H9 (cell line): Measurements from ENCODE around the gene IGSF3. TPM values are rescaled to one million over a fixed set of nuclear protein-coding genes. Genes with fewer than 3 reads are reported as not detected.

Source experiments
- DNase-seq: peaks from one replicate; pipeline ENCODE4 v3.0.0-alpha.2; 2017
- H2AFZ ChIP-seq: one replicate; pipeline ENCODE4 v1.6.1; 2013; ENCODE audit warnings: mild to moderate bottlenecking, low read length, control low read depth, moderate library complexity
- H2AK5ac ChIP-seq: 2 replicates; pipeline ENCODE4 v1.6.1; 2013; ENCODE audit warnings: low read length, control low read depth, mixed read lengths; ENCODE audit not compliant: insufficient read length
- H2BK120ac ChIP-seq: one replicate; pipeline ENCODE4 v1.6.1; 2013; ENCODE audit warnings: low read depth, mild to moderate bottlenecking, low read length, control low read depth, inconsistent platforms; ENCODE audit not compliant: poor library complexity, severe bottlenecking
- H2BK12ac ChIP-seq: 2 replicates; pipeline ENCODE4 v1.6.1; 2013; ENCODE audit warnings: low read length, control low read depth, mixed read lengths, low read depth; ENCODE audit not compliant: insufficient read length
- H2BK15ac ChIP-seq: 2 replicates; pipeline ENCODE4 v1.6.1; 2013; ENCODE audit warnings: low read depth, low read length, control low read depth
- H2BK20ac ChIP-seq: one replicate; pipeline ENCODE4 v1.6.1; 2013; ENCODE audit warnings: low read depth, mild to moderate bottlenecking, low read length, control low read depth, inconsistent platforms; ENCODE audit not compliant: poor library complexity, severe bottlenecking
- H2BK5ac ChIP-seq: 2 replicates; pipeline ENCODE4 v1.6.1; 2013; ENCODE audit warnings: low read length, control low read depth, mixed read lengths; ENCODE audit not compliant: insufficient read length
- H3K14ac ChIP-seq: 2 replicates; pipeline ENCODE4 v1.6.1; 2013; ENCODE audit warnings: low read length, control low read depth; ENCODE audit not compliant: insufficient read depth
- H3K18ac ChIP-seq: 2 replicates; pipeline ENCODE4 v1.6.1; 2013; ENCODE audit warnings: low read depth, mild to moderate bottlenecking, mixed read lengths, low read length, control low read depth; ENCODE audit not compliant: insufficient read length
- H3K23ac ChIP-seq: 2 replicates; pipeline ENCODE4 v1.6.1; 2013; ENCODE audit warnings: low read length, control low read depth, mixed read lengths, low read depth; ENCODE audit not compliant: insufficient read length
- H3K23me2 ChIP-seq: 2 replicates; pipeline ENCODE4 v1.6.1; 2013; ENCODE audit warnings: low read depth, mild to moderate bottlenecking, mixed read lengths, low read length, control low read depth; ENCODE audit not compliant: insufficient read length, poor library complexity, severe bottlenecking
- H3K27ac ChIP-seq: 2 replicates; pipeline ENCODE4 v1.5.1; 2013; ENCODE audit warnings: low read length, control low read depth, mixed read lengths, low read depth; ENCODE audit not compliant: insufficient read length
- H3K27me3 ChIP-seq: 2 replicates; pipeline ENCODE4 v1.6.1; 2013; ENCODE audit warnings: low read length, control low read depth, inconsistent platforms; ENCODE audit not compliant: insufficient read depth
- H3K4ac ChIP-seq: 2 replicates; pipeline ENCODE4 v1.6.1; 2013; ENCODE audit warnings: low read depth, mild to moderate bottlenecking, control low read depth, inconsistent platforms, low read length, moderate library complexity
- H3K4me1 ChIP-seq: 2 replicates; pipeline ENCODE4 v1.6.1; 2013; ENCODE audit warnings: low read length, control low read depth, inconsistent platforms; ENCODE audit not compliant: insufficient read depth
- H3K4me2 ChIP-seq: 2 replicates; pipeline ENCODE4 v1.6.1; 2013; ENCODE audit warnings: low read length, control low read depth, mixed read lengths; ENCODE audit not compliant: insufficient read length, insufficient read depth
- H3K56ac ChIP-seq: 2 replicates; pipeline ENCODE4 v1.6.1; 2013; ENCODE audit warnings: low read depth, mild to moderate bottlenecking, mixed read lengths, low read length, control low read depth; ENCODE audit not compliant: insufficient read length
- H3K79me1 ChIP-seq: 2 replicates; pipeline ENCODE4 v1.6.1; 2013; ENCODE audit warnings: low read depth, mild to moderate bottlenecking, moderate library complexity, low read length, control low read depth, inconsistent platforms; ENCODE audit not compliant: insufficient read depth, poor library complexity, severe bottlenecking
- H3K79me2 ChIP-seq: 2 replicates; pipeline ENCODE4 v1.6.1; 2013; ENCODE audit warnings: low read length, control low read depth, inconsistent platforms; ENCODE audit not compliant: insufficient read depth
- H3K9ac ChIP-seq: 2 replicates; pipeline ENCODE4 v1.6.1; 2013; ENCODE audit warnings: low read length, control low read depth, mixed read lengths; ENCODE audit not compliant: insufficient read length; ENCODE audit errors: extremely low read depth
- H3K9me3 ChIP-seq: one replicate; pipeline ENCODE4 v1.6.1; 2013; ENCODE audit warnings: low read depth, low read length, inconsistent platforms; ENCODE audit not compliant: control insufficient read depth
- H3T11ph ChIP-seq: one replicate; pipeline ENCODE4 v1.6.1; 2013; ENCODE audit warnings: mild to moderate bottlenecking, low read length, control low read depth, inconsistent platforms
- H4K20me1 ChIP-seq: one replicate; pipeline ENCODE4 v1.6.1; 2013; ENCODE audit not compliant: control insufficient read depth, insufficient read length, insufficient read depth
- H4K5ac ChIP-seq: 2 replicates; pipeline ENCODE4 v1.6.1; 2013; ENCODE audit warnings: low read depth, mild to moderate bottlenecking, mixed read lengths, low read length, control low read depth; ENCODE audit not compliant: insufficient read length
- H4K8ac ChIP-seq: replicated peaks from 2 replicates; pipeline ENCODE4 v1.6.1; 2013; ENCODE audit warnings: low read length, control low read depth, mixed read lengths, low read depth; ENCODE audit not compliant: insufficient read length
- H4K91ac ChIP-seq: 2 replicates; pipeline ENCODE4 v1.6.1; 2013; ENCODE audit warnings: low read depth, mild to moderate bottlenecking, moderate library complexity, mixed read lengths, low read length, control low read depth; ENCODE audit not compliant: insufficient read length
- H3K27ac Mint-ChIP-seq, 3 experiments: 2 replicates in 2 of 3; 3 replicates in 1 of 3; pipeline ENCODE4 v1.8.0; 2020 to 2021; ENCODE audit warnings: mixed read lengths in 3 of 3, mild to moderate bottlenecking in 1 of 3, moderate library complexity in 1 of 3
- H3K27me3 Mint-ChIP-seq: 2 replicates; pipeline ENCODE4 v1.8.0; 2021; ENCODE audit warnings: low read depth, mild to moderate bottlenecking, moderate library complexity, mixed read lengths
- H3K36me3 Mint-ChIP-seq, 3 experiments: 2 replicates in 2 of 3; 3 replicates in 1 of 3; pipeline ENCODE4 v1.8.0; 2020 to 2021; ENCODE audit warnings: low read depth in 3 of 3, mixed read lengths in 3 of 3; ENCODE audit not compliant: insufficient read depth in 1 of 3
- H3K4me1 Mint-ChIP-seq, 2 experiments: 2 replicates each; pipeline ENCODE4 v1.8.0; 2020; ENCODE audit warnings: mixed read lengths in 2 of 2
- H3K4me3 Mint-ChIP-seq, 2 experiments: 2 replicates in 1 of 2; 3 replicates in 1 of 2; pipeline ENCODE4 v1.8.0; 2020 to 2021; ENCODE audit warnings: mild to moderate bottlenecking in 2 of 2, mixed read lengths in 2 of 2, moderate library complexity in 1 of 2
- H3K9me3 Mint-ChIP-seq, 2 experiments: 2 replicates in 1 of 2; 3 replicates in 1 of 2; pipeline ENCODE4 v1.8.0; 2020; ENCODE audit warnings: mild to moderate bottlenecking in 2 of 2, mixed read lengths in 2 of 2, moderate library complexity in 1 of 2
- CTCF ChIP-seq: fragments of 200-600 bp; sonication (generic); conservative IDR thresholded peaks from 3 replicates; pipeline ENCODE4 v1.8.0; 2021; ENCODE audit warnings: antibody characterized with exemption, mild to moderate bottlenecking
- WGBS: extraction: QIAGEN DNeasy Blood & Tissue Kit; methylation state at CpG from one replicate; pipeline ENCODE4 v1.1.7; 2013; ENCODE audit warnings: missing lambda C conversion rate, low lambda C conversion rate, mixed read lengths; ENCODE audit not compliant: insufficient read length; ENCODE audit errors: extremely low coverage; 5-methylcytosine and 5-hydroxymethylcytosine counted together
- total RNA-seq: library from RNA; stranded (reverse); gene quantifications from 2 replicates; pipeline ENCODE4 v1.2.1, GENCODE V29; 2021

Gene IGSF3
- total RNA-seq, 1 experiment from 2014 or later: 19.1 TPM

- Histone ChIP-seq H2AK5ac (no peak overlapping the region), H2BK20ac (no peak overlapping the region), H2BK5ac (no peak overlapping the region), H4K91ac (no peak overlapping the region), H2BK15ac (no peak overlapping the region), H3K23ac (no peak overlapping the region), H3K23me2 (no peaks in the 10 kb centered on the region), H4K5ac (no peak overlapping the region), H4K8ac (no peak overlapping the region), H3K56ac (no peak overlapping the region), H3K27ac (no peak overlapping the region), H3K18ac (no peak overlapping the region), H3K4me1 (no peaks in the 10 kb centered on the region), H3K4me2 (no peak overlapping the region), H3K9me3 (no peaks in the 10 kb centered on the region), H3T11ph (no peak overlapping the region), H3K4ac (no peak overlapping the region), H3K79me2 (no peaks in the 10 kb centered on the region), H3K14ac (no peak overlapping the region), H2AFZ (no peak overlapping the region), H3K27me3 (no peaks in the 10 kb centered on the region), H4K20me1 (no peaks in the 10 kb centered on the region), H3K79me1 (no peaks in the 10 kb centered on the region), H3K9ac (no peak overlapping the region), H2BK120ac (no peak overlapping the region), H2BK12ac (no peak overlapping the region)
- no peak overlapping the region; a peak in 1 of 7 replicates for H3K27ac Mint-ChIP-seq
- DNase-seq: no peak
- H3K36me3 Mint-ChIP-seq: peaks cover 4 to 14% (median 12%) of the 10 kb centered on the region in 3 experiments; a peak in 6 of 7 replicates
- H3K9me3 Mint-ChIP-seq: no peaks in the 10 kb centered on the region
- TF ChIP-seq CTCF: no peak
- H3K27me3 Mint-ChIP-seq: no peaks in the 10 kb centered on the region
- WGBS: no CpG with 5 or more reads among the region's 3 CpGs
- peaks cover 3 to 4% of the 10 kb centered on the region in 2 experiments for H3K4me1 Mint-ChIP-seq
- H3K4me3 Mint-ChIP-seq: no peak overlapping the region
Measured at GRCh38 chr1:116581323-116581885, 86.1 kb downstream of the IGSF3 start.
